ENCODE measurements around the gene CFAP58.

DNA sequence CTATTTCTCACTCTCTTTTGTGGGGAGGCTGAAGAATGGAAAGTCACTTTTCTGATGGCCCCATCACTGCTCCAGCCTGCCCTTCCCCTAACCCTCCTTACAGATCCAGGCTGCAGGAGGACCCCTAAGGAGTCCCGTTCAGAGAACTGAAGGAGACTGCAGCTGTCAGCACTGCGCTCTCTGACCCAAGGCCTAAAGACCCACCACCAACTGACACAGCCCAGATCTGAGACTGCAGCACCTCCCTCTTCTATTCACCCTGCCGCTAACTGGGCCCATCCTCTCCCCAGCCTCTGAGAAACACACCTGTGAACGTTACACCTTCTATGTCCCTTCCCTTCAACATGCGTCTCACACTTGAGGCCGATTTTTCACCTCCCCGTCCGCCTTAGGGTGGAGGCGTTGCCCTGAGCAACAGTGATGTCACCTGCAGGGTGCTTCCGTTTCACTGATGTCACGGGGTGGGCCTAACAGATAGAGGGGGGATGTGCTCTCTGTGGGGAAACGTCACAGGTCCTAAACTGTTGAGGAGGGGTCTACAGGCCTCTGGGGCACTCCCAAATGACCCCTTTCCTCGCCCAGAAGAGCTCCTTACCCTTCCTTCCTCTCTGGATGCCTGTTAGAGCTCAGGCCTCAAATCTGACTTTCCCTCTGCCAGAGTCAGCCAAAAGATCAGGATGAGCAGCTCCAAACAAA lies 20.5 kb upstream of the CFAP58 start:
- TF ChIP-seq, protein P1, sequence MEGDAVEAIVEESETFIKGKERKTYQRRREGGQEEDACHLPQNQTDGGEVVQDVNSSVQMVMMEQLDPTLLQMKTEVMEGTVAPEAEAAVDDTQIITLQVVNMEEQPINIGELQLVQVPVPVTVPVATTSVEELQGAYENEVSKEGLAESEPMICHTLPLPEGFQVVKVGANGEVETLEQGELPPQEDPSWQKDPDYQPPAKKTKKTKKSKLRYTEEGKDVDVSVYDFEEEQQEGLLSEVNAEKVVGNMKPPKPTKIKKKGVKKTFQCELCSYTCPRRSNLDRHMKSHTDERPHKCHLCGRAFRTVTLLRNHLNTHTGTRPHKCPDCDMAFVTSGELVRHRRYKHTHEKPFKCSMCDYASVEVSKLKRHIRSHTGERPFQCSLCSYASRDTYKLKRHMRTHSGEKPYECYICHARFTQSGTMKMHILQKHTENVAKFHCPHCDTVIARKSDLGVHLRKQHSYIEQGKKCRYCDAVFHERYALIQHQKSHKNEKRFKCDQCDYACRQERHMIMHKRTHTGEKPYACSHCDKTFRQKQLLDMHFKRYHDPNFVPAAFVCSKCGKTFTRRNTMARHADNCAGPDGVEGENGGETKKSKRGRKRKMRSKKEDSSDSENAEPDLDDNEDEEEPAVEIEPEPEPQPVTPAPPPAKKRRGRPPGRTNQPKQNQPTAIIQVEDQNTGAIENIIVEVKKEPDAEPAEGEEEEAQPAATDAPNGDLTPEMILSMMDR (conservative IDR thresholded peaks at IDR 0.05) = no peak
- no peak for TF ChIP-seq EZH2 (IDR thresholded peaks at IDR 0.05; ENCODE audit: low read depth)

All from PC-9 (cell line).